CD4-positive, alpha-beta T cell treated with Interleukin-6 at 100 ng/mL for 8 hours (primary cell): Measurements from ENCODE around the gene CCDC85C.

Experiments
- DNase-seq: peaks from one replicate; pipeline ENCODE4 v3.0.0-alpha.2; 2020; ENCODE audit warnings: mixed read lengths, low spot score

Gene CCDC85C

DNA sequence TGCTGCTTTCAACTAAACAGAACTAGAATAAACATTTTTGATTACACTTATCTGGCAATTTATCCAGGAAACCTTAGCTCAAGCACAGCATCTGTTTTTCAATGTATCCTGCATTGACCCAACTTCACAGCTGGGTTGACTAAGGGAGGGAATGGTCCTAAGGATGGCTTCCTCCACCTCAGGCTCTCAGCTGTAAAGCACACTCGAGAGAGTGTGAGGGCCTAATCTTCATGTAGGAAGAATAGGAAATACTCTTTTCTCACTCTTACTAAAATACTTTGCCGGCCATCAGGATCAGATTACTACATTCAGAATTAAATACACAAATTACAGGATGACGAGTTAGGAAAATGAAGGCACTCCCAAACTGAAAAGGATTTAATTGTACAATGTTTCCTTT lies 130.5 kb downstream of the CCDC85C start:
- no peak for DNase-seq

DNA sequence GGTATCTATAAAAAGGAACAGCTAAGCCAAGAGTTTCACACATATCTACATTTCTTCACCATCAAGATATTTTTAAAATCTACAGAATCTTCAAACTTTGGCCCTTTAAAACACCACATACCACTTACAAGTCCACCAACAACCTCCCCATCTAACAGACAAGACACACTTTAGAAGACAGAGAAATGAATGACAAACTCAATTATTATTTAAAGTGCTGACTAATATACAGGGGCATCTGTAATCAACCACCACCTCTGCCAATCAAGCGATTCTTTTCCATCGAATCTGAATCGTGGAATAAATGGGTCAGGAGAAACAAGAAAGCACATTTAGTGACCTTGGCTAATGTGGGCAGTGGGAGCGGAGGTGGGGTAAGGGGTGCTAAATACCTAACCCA lies 131.1 kb downstream of the CCDC85C start:
- DNase-seq, result no peak

DNA sequence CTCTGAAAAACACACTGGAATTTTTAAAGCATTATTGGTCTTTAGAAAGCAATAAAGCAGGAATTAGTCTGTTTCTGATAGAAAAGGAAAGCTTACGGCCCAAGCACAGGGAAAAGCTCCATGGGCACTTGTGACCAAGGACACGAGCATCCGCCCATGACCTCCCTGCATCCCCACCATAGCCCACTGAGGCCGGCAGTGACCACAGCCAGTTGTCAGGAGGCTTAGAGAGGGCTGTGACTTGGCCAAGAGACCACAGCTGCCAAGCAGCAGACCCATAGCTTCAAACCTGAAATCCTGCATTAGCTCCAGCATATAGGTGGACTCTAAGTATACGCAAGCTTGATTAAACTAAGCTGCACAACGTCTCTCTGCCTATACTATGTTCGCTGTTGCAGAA lies 132.3 kb downstream of the CCDC85C start:
- no peak for DNase-seq

DNA sequence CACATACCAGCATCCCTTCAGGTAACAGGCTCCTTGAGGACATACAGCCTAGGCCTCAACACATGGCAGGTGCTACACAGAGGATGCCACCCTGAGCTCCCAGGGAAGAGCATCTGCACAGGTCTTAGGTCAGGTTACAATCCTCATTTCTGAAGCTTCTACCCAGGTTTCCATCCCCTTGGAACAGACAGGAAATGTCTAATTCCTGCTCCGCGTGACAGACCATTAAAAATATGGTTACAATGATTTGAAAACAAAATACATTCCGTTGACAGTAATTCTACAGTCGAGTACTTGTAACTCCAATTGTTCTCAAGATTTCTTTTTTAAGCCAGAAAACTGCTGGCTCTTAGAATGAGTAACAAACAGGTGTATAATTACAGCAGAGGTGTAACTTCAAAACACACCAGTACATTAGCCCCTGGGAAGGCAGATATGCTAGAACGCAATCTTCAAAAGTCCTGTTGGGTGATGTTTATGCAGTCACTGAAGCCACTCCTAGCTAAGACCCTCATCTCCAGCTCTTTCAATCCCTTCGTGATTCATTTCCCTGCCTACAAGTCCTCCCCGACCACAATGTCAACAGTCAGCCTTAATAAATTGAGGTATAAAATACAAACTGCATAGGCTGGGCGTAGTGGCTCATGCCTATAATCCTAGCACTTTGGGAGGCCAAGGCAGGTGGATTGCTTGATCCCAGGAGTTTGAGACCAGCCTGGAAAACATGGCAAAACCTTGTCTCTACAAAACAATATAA lies 135.0 kb downstream of the CCDC85C start:
- no peak for DNase-seq

DNA sequence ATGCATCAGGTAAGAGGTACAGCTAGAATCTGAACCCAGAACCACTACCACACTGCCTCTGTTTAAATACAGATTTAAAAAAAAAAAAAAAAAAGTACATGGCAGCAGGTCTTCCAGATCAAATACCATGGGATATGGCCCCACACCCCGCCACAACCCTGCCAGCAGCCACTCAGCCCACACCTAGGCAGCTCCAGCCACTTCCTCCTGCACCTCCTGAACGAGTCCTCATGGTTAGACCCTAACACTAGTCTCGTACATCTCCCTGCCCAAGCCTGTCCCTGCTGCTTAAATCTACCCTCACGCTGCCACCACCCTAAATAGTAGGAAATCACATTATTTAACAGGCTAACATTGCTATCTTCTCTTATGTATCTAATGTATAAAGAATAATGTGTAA lies 135.9 kb downstream of the CCDC85C start:
- DNase-seq, result no peak

DNA sequence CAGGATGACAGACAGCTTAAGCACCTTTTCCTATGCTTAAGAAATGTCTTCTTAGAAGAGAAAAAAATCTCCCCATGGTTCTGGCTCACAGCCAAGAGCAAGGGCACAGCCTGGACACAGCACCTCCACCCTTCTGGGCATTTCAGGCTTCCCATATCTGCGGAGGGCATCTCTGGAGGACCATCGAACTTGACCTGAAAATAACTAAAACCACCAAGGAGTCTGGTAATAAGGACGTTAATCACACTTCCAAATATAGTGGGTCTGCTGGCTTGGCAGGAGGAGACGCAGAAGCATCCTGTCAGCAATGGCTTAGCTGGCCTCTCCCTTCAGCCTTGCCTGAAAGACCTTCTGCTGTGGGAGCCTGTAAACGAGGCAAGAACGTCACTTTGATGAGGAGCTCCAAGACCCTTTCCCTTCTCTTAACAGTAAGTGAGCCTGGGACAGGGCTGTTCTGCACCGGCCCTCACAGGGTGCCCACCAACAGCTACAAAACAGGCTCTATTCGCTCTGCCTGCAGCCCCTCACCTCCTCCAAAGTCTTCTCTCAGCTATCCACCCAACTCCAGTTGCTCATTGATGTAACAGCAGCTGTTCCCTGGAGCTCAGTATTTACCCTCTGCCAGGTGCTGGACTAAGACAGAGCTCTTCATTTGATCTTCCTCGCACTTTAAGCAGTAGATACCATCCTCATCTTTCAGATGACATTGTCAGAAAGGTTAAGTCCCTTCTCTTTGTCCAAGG lies 136.5 kb downstream of the CCDC85C start:
- no peak for DNase-seq

DNA sequence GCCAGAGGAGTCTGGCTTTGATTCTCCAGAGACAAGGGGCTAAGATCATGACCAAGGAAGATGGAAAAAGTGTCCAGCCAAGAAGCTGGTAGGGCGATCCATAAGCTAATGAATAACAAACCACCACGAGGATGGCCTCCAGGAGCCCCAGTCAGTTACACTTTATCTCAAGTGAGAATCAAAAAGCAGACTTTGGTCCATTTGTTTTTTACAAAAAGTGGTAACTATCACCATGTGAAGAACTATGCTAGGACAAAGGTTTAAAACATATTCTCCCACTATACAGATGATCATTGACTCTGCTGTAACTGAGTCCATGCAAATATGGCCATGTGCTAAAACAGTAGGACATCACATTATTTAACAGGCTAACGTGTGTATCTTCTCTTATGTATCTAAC lies 137.2 kb downstream of the CCDC85C start:
- no peak for DNase-seq

DNA sequence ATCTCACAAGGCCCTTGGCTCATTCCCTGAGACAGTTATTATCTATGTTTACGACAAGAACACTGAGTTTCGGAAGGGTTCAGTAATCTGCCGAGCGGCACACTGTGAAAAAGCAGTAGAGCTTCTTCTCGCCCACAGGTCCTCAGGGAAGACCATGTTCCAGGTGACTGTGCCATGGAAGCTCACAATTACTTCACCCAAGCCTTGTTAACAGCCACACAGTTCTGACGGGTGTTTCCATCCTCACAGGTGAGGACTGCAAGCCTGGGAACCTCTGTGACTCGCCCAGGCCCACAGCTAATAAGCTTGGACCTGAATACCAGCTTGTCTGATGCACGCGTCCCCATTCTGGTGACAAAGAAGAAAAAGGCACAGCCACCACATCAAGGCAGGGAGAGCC lies 138.7 kb downstream of the CCDC85C start:
- DNase-seq, result no peak

DNA sequence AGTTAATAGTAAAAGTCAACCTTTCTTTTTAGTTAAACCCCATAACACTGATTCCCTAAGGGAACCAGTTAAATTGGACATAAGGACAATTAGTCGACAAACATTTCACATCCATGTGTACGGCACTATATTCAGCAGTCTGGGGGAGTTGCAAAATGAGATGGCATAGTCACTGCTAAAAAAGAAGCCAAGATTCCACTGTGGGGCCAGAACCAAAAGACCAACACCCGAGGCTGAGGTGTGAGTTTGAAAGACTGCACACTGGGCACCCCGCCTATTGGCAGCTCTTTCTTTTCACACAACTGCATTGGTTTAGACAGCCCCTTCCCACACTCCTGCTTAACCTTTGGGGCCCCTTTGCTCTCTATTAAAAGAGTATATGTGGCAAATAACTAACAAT lies 140.0 kb downstream of the CCDC85C start:
- DNase-seq, result no peak

DNA sequence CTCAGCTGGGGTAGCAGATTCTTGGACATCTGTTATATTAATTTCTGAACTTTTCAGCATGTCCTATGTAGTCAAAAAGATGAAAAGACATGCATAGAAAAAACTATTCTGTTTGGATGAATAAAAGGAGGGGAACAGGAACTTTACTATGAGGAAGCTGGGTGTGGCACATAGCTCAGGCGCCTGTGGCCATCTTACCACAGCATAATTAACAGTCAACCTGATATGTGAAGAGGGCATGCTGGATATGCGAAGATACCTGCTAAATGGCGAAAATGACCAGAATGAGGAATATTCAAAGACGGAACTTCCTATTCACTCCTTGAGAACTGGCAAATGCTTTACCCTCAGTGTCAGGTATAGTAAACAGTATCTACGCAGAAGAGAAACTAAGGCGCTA lies 141.8 kb downstream of the CCDC85C start:
- no peak for DNase-seq

DNA sequence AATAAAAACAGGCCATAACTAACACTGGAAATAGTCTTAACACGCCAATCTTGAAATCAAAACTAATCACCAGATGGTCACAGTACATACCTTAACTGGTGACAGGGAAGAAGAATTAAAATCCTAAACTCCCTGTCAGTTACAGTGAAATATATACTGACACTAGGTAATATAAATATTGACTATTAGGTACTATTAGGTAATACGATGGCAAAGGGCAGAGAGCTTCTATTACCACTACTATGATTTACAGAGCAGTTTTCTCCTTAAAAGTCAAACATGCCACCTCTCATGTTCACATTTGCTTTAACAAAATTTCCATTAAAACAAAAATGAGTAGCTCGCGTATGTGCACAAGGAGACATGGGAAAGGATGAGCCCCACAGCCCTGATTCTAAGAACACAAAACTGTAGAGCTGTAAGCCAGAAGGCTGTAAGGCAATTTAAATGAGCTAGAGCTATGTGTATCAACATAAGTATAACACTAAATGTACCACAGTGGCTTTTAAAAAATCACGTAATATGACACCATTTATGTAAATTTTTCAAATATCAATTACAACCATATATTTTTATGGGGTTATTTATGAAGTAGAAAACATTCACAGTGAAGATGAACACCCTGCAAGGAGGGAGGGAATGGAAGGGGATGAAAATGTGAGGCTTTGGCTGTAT lies 142.5 kb downstream of the CCDC85C start:
- no peak for DNase-seq

DNA sequence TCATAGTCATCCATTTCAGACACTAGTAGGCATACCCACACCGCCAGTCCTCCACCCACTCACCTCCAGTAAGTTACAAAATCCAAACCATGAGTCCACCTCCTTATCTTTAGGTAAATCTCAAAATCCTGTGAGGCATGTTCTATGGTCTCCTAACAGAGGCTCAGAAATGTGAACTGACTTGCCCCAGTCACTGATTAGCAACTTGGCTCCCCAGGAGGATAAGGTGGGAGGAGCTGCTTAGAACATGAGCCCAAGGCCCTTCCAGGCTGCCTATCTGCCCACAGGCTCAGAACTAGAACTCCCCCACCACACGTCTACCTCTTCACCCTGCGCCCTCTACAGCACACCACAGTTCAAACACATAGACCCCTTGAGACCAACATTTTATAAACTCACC lies 143.2 kb downstream of the CCDC85C start:
- no peak for DNase-seq

DNA sequence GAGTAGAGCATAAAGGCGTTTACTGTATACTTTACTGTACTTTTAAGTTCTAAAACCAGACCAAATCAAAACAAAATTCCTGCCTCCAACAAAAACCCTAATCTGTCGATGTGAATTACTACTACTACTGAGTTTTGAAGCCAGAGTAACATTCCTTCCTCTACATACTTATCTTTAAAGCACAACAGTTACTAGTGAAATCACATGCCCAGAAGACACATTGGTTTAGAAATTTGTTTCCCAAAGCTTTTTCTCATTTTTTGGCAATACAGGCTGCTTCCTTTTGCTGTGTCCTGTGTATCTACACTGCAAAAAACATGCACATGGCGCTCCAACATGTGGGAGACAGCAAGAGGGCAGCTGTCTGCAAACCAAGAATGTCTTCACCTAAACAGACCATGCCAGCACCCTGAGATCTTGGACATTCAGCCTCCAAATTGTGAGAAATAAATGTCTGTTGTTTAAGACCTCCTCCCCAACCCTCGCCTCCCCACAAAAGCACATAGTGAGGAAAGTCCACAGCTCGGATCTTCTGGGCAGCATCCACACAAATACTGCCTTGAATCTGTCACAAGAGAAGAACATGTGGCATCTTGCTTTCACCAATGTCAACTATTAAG lies 144.4 kb downstream of the CCDC85C start:
- no peak for DNase-seq

DNA sequence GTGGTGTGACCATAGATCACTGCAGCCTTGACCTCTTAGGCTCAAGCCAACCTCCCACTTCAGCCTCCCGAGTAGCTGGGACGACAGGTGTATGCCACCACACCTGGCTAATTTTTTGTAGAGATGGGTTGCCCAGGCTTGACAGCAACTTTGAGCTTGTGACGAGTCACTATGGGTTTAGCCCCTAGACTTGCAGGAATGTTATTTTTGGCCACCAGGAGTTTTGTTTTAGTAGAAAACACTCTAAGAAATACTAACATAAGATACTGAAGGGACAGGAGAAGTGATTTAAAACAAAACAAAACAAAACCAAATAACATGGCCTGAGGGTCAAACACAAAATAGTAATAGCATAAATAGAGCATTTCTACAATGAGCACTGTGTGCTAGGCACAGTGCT lies 149.8 kb downstream of the CCDC85C start:
- no peak for DNase-seq

DNA sequence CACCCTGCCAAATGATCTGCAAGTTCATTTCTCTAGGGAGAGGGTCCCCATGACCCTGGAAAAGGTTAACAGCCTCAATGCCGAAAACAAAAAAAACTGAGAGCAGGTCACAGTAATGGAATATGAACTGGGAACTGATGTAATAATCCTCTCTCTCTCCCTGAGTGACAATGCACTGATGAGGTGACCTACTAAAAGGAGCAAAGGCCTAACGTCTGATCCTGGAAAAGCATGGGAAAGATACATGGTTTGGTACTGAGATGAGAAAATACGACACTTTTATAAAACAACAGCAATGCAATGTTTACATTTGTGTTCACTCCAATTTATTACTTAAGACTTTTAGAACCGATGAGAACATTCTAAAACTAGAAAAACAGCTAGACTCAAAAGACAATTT lies 151.0 kb downstream of the CCDC85C start:
- no peak for DNase-seq

DNA sequence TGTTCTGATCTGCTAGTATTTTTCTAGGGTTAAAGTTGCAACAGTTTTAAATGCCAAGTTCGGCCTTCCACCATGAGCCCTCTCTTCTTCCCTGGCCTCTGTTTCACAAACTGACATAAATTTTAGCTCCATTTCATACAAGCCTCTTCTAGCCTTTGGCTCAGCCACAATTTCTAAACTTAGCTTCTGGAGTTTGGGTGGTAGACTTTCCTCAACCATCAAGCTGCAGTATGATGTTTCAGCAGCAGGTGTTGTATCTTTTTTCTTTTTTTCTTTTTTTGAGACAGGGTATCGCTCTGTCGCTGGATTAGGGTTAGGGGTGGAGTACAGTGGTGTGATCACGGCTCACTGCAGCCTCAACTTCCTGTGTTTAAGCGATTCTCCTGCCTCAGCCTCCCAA lies 152.8 kb downstream of the CCDC85C start:
- no peak for DNase-seq

DNA sequence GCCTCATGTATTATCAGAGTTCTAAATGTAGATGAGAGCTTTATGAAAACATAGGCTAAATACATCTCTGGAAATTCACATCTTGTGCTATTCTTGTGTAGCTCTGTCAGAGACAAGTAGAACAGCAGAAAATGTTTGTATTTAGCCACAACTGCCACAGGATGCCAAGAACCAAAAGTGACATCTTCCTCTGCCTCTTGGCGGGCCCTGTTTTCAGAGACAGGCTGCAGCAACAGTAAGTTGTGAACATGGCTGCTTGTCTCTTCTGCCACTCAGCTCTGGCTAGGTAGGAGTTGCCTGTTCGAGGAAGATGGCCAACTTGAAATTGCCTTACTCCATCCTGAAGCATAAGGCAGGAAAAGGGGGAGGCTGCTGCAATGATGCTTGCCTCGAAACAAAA lies 153.7 kb downstream of the CCDC85C start:
- DNase-seq, result no peak
